HepG2 (cell line): ENCODE measurements around the gene NCOA7. TPM values are rescaled to one million over a fixed set of nuclear protein-coding genes. Genes with fewer than 3 reads are reported as not detected.

Source experiments
- AKNA ChIP-seq: sonication (generic); formaldehyde crosslinking; IDR thresholded peaks from 2 replicates; pipeline ENCODE4 v1.4.0; 2020; ENCODE audit warnings: missing genetic modification reagents, borderline replicate concordance
- ATF7 ChIP-seq, 2 experiments: fragments of 450-650 bp in 1 of 2; sonication (generic) in 1 of 2; formaldehyde crosslinking in 1 of 2; IDR thresholded peaks; 2 replicates each; pipeline versions ENCODE4 v1.4.0 to v1.6.1; 2016 to 2020; ENCODE audit warnings: antibody characterized with exemption in 1 of 2, mild to moderate bottlenecking in 1 of 2, missing genetic modification reagents in 1 of 2
- BHLHE40 ChIP-seq: IDR thresholded peaks from 2 replicates; pipeline ENCODE4 v1.6.1; 2011; ENCODE audit warnings: low read length, improper control_type of control experiment
- CEBPZ ChIP-seq: IDR thresholded peaks from 2 replicates; pipeline ENCODE4 v1.6.1; 2012; ENCODE audit warnings: low read length, improper control_type of control experiment
- CENPT ChIP-seq: sonication (generic); formaldehyde crosslinking; IDR thresholded peaks from 2 replicates; pipeline ENCODE4 v1.8.0; 2022; ENCODE audit warnings: low read depth, mild to moderate bottlenecking, moderate library complexity, missing genetic modification reagents
- DNMT1 ChIP-seq: sonication (generic); formaldehyde crosslinking; IDR thresholded peaks from 2 replicates; pipeline ENCODE4 v1.5.1; 2020; ENCODE audit warnings: mild to moderate bottlenecking, missing genetic modification reagents
- MED8 ChIP-seq: sonication (generic); formaldehyde crosslinking; IDR thresholded peaks from 2 replicates; pipeline ENCODE4 v1.8.1; 2023; ENCODE audit warnings: mild to moderate bottlenecking, missing genetic modification reagents; ENCODE audit not compliant: insufficient replicate concordance
- PRMT3 ChIP-seq: sonication (generic); formaldehyde crosslinking; IDR thresholded peaks from 2 replicates; pipeline ENCODE4 v1.8.1; 2022; ENCODE audit warnings: low read depth, mild to moderate bottlenecking, moderate library complexity, missing genetic modification reagents, borderline replicate concordance
- RBAK ChIP-seq: sonication (generic); formaldehyde crosslinking; IDR thresholded peaks from 2 replicates; pipeline ENCODE4 v1.5.1; 2020; ENCODE audit warnings: mild to moderate bottlenecking, missing genetic modification reagents
- SMARCE1 ChIP-seq: fragments of 450-650 bp; IDR thresholded peaks from 2 replicates; pipeline ENCODE4 v1.6.1; 2017; ENCODE audit warnings: borderline replicate concordance
- ZKSCAN8 ChIP-seq: IDR thresholded peaks from 2 replicates; pipeline ENCODE4 v1.6.1; 2016; ENCODE audit warnings: borderline replicate concordance, missing genetic modification reagents, missing compliant biosample characterization
- ZNF263 ChIP-seq: sonication (generic); formaldehyde crosslinking; IDR thresholded peaks from 2 replicates; pipeline ENCODE4 v1.4.0; 2020; ENCODE audit warnings: missing genetic modification reagents
- ZNF597 ChIP-seq: sonication (generic); formaldehyde crosslinking; IDR thresholded peaks from 2 replicates; pipeline ENCODE4 v1.5.0; 2020; ENCODE audit warnings: missing genetic modification reagents
- ZNF670 ChIP-seq: sonication (generic); formaldehyde crosslinking; IDR thresholded peaks from 2 replicates; pipeline ENCODE4 v1.8.0; 2022; ENCODE audit warnings: mild to moderate bottlenecking, missing genetic modification reagents, borderline replicate concordance
- ZNF691 ChIP-seq: sonication (generic); formaldehyde crosslinking; IDR thresholded peaks from 2 replicates; pipeline ENCODE4 v1.4.0; 2020; ENCODE audit warnings: missing genetic modification reagents, low read depth, mild to moderate bottlenecking, borderline replicate concordance
- ZNF790 ChIP-seq: sonication (generic); formaldehyde crosslinking; IDR thresholded peaks from 2 replicates; pipeline ENCODE4 v1.8.0; 2022; ENCODE audit warnings: missing genetic modification reagents, mild to moderate bottlenecking, borderline replicate concordance
- ZNF879 ChIP-seq: sonication (generic); formaldehyde crosslinking; IDR thresholded peaks from 2 replicates; pipeline ENCODE4 v1.8.1; 2023; ENCODE audit warnings: missing genetic modification reagents
- polyA plus RNA-seq, 8 experiments: library from polyadenylated mRNA; depleted of rRNA in 3 of 8; stranded (reverse) in 7 of 8; unstranded in 1 of 8; fragments of >200 nt; fragmentation: Illumina TruSeq in 4 of 8; extraction: Trizol in 4 of 8; gene quantifications; 2 replicates each; pipeline versions ENCODE4 v1.2.1 to v1.2.3, GENCODE V29; 2011 to 2016; ENCODE audit warnings: low read depth in 4 of 8, missing spikeins in 1 of 8, mixed read lengths in 1 of 8; ENCODE audit not compliant: insufficient read depth in 1 of 8
- total RNA-seq, 5 experiments: library from RNA; depleted of rRNA; stranded (reverse); fragments of >200 nt; fragmentation: Illumina TruSeq; extraction: Trizol; gene quantifications; 2 replicates each; pipeline ENCODE4 v1.2.3, GENCODE V29; 2016; ENCODE audit warnings: low read depth in 1 of 5

Gene NCOA7
- total and polyA plus RNA-seq, 2 of the 13 experiments (the other 11 are each of a cell fraction or from before 2014, with no cell fraction given): 13.6 to 20.8 TPM

GRCh38 chr6:125956506-125957390 lies 166.0 kb downstream of the NCOA7 start, which contains the start of gene HINT3 (continued):
- TF ChIP-seq ZNF597 (CRISPR knock-in tag): no peak
- TF ChIP-seq ZNF790 (CRISPR knock-in tag): 0 out of 2 replicates have a peak, but pooled peaks have one; percentile 79
- TF ChIP-seq ATF7 (IDR thresholded peaks at IDR 0.05): peak; percentile 80
- peak; percentile 91 for TF ChIP-seq ATF7 (CRISPR knock-in tag; IDR thresholded peaks at IDR 0.05)
- TF ChIP-seq RBAK (CRISPR knock-in tag): peak; percentile 81
- peak; percentile 93 for TF ChIP-seq DNMT1 (CRISPR knock-in tag)
- TF ChIP-seq ZNF879 (CRISPR knock-in tag): peak; percentile 95
- TF ChIP-seq MED8 (CRISPR knock-in tag): peak; percentile 84
- no peak for TF ChIP-seq BHLHE40
- no peak for TF ChIP-seq SMARCE1
- peak; percentile 77 for TF ChIP-seq ZNF263 (CRISPR knock-in tag)
- peak; percentile 87; the same call in 1 of the 2 replicates for TF ChIP-seq ZNF670 (CRISPR knock-in tag)
- TF ChIP-seq CEBPZ: no peak
- 0 out of 2 replicates have a peak, but pooled peaks have one; percentile 31 for TF ChIP-seq ZKSCAN8
- peak; percentile 75; the same call in 1 of the 2 replicates for TF ChIP-seq ZNF691 (CRISPR knock-in tag)
- no peak; the same call in 1 of the 2 replicates for TF ChIP-seq CENPT (CRISPR knock-in tag)
- 0 out of 2 replicates have a peak, but pooled peaks have one; percentile 10 for TF ChIP-seq AKNA
- TF ChIP-seq PRMT3 (CRISPR knock-in tag): peak; percentile 61; the same call in 1 of the 2 replicates
